Smooth muscle cell (in vitro differentiated cells): Measurements from ENCODE around the gene GUCY1A1. TPM values are rescaled to one million over a fixed set of nuclear protein-coding genes. Genes with fewer than 3 reads are reported as not detected.

Experiments used
- polyA plus RNA-seq: library from polyadenylated mRNA; unstranded; fragments of >200 nt; fragmentation: Nextera tagmentation; extraction: Ambion mirVana; gene quantifications from 2 replicates; pipeline ENCODE4 v1.2.1, GENCODE V29; 2016
- total RNA-seq: library from RNA; depleted of rRNA; stranded (reverse); fragments of >200 nt; gene quantifications from 2 replicates; pipeline ENCODE4 v1.2.3, GENCODE V29; 2014

GUCY1A1 gene
- total and polyA plus RNA-seq, 2 experiments from 2014 or later = 172 to 269 TPM

Other genes with a start within 250 kb of the GUCY1A1 start
- 32.2 and 35.4 TPM in 2 replicates for gene GUCY1B1, start 92.2 kb downstream of the GUCY1A1 start, total RNA-seq
- gene GUCY1B1, start 92.2 kb downstream of the GUCY1A1 start, polyA plus RNA-seq = 16.3 and 26.7 TPM in 2 replicates
- gene ASIC5, start 199.4 kb downstream of the GUCY1A1 start, total RNA-seq = not detected in 2 replicates
- not detected in 2 replicates for gene ASIC5, start 199.4 kb downstream of the GUCY1A1 start, polyA plus RNA-seq
- 180 and 181 TPM in 2 replicates for gene TDO2, start 236.8 kb downstream of the GUCY1A1 start, total RNA-seq
- gene TDO2, start 236.8 kb downstream of the GUCY1A1 start, polyA plus RNA-seq = 114 and 151 TPM in 2 replicates